Panc1 (cell line): ENCODE data around the gene NEK7.

Source experiments
- POLR2AphosphoS5 ChIP-seq: IDR thresholded peaks from 2 replicates; pipeline ENCODE4 v1.6.1; 2012; ENCODE audit warnings: mild to moderate bottlenecking, low read depth, low read length, moderate library complexity
- REST ChIP-seq, 2 experiments: IDR thresholded peaks; 2 replicates each; pipeline ENCODE4 v1.6.1; 2011 to 2012; ENCODE audit warnings: low read depth in 2 of 2, control low read depth in 1 of 2, low read length in 1 of 2, mild to moderate bottlenecking in 1 of 2, moderate library complexity in 1 of 2; ENCODE audit not compliant: insufficient read depth in 1 of 2
- SIN3A ChIP-seq: IDR thresholded peaks from 2 replicates; pipeline ENCODE4 v1.6.1; 2012; ENCODE audit warnings: low read depth, mild to moderate bottlenecking, low read length, moderate library complexity, borderline replicate concordance; ENCODE audit not compliant: insufficient read depth
- TF ChIP-seq, protein P1 (sequence below): fragments of 450-650 bp; IDR thresholded peaks from 2 replicates; pipeline ENCODE4 v1.5.1; 2017; ENCODE audit warnings: mild to moderate bottlenecking

DNA sequence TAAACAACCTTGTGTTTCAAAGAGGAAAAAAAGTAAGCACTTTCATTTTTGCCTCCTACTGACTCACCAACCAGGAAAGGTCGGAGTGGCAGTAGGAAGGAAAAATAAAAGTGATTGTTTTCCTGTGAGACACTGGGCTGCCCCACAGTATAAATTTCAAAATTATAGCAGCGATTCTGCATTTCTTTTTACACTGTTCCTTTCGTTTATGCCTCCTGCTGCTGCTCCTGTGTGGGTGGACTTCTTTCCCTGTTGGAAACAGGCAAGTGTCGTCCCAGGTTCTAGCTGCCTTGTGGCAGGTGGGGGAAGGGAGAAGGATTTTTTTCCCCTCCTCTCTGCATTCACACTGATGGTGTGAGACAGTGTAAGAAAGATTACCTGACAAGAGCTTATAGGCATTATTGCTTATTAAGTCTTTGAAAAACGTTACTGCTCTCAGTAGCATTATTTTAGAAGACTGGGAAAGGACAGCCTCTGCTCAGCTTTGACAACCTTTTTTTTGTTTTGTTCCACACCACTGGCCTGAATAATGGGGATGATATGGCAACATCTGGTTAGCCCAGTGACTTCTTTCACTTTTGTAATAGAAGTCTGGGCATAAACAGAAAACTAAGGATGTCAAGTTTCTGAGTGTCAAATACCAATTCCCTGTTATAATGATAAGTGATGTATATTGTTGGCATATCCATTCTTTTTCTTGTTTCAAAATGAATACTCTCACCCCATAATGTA, 77.9 kb downstream of the NEK7 start:
- TF ChIP-seq, protein P1, sequence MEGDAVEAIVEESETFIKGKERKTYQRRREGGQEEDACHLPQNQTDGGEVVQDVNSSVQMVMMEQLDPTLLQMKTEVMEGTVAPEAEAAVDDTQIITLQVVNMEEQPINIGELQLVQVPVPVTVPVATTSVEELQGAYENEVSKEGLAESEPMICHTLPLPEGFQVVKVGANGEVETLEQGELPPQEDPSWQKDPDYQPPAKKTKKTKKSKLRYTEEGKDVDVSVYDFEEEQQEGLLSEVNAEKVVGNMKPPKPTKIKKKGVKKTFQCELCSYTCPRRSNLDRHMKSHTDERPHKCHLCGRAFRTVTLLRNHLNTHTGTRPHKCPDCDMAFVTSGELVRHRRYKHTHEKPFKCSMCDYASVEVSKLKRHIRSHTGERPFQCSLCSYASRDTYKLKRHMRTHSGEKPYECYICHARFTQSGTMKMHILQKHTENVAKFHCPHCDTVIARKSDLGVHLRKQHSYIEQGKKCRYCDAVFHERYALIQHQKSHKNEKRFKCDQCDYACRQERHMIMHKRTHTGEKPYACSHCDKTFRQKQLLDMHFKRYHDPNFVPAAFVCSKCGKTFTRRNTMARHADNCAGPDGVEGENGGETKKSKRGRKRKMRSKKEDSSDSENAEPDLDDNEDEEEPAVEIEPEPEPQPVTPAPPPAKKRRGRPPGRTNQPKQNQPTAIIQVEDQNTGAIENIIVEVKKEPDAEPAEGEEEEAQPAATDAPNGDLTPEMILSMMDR: no peak
- TF ChIP-seq REST (IDR thresholded peaks at IDR 0.05; ENCODE audit: insufficient read depth in 1 of 2, low read depth in 2 of 2, low read length in 1 of 2) (no peak), POLR2AphosphoS5 (no peak), SIN3A (no peak)
